Measurements from ENCODE around the gene SMAD4. TPM values are rescaled to one million over a fixed set of nuclear protein-coding genes. Genes with fewer than 3 reads are reported as not detected.

SMAD4 gene
- total RNA-seq, 2 experiments from 2014 or later, result 72.0 to 75.1 TPM

DNA sequence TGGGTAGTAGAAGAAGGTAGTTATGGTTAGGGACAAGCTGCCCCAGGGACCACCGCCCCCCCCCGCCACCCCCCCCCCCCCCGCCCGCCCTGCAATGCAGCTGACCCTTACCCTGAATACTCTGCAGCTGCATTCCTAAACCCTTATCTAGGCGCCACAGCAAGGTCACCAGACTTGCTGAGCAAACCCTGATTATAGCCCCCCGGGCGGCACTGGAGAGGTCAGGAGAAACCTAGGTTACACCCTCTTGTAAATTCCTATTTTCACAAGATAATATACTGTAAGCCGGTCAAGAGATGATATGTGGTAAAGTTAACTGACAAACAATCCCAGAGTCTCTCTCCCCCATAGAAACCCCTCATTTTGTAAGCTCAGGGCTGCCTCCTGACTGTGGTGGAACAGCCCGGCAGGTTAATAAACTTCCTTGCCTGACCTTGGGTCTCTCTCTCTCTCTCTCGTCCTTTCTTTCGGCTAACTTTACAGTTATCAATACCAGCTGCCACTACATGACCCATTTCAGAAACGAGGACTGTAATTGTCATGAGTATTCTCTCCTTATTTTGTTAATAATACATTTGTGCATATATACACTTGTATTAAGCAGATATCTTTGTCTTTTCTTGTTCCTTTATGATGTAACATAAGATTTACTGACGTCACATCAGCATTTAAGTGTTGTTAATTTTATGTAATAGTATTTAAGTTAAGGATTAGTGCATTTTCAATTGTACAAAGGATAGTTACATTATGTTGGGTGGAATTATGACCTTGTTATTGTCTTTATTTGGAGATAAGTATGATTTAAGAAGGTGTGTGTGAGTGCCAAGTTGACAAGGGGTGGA lies 22.8 kb upstream of the SMAD4 start:
- Mint-ChIP-seq H3K27ac (no peak overlapping the region), H3K36me3 (ENCODE audit: low read depth) (no peaks in the 10 kb centered on the region), H3K4me1 (ENCODE audit: low read depth) (no peaks in the 10 kb centered on the region), H3K9me3 (peaks cover 1% of the 10 kb centered on the region), H3K4me3 (no peak overlapping the region), H3K27me3 (ENCODE audit: low read depth) (no peaks in the 10 kb centered on the region)
- CTCF ChIA-PET, result interaction anchor here (0.6 to 0.8 kb wide), 2 partner anchors 16 to 134 kb away, joined by 3 read pairs; no protein-coding TSS in a partner anchor
- DNase-seq, result no peak
- intact Hi-C loops (cut with micrococcal nuclease), result no loop called here

DNA sequence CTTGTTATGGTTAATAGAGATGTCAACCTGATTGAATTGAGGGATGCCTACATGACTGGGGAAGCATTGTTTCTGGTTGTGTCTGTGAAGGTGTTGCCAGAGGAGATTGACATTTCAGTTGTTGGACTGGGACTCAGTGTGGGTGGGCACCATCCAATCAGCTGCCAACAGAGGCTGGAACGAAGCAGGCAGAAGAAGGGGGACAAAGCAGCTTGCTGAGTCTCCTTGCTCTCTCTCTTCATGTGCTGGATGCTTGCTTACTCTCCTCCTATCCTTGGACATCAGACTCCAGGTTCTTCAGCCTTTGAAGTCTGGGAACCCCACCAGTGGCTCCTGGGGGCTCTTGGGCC lies 22.2 kb upstream of the SMAD4 start:
- Mint-ChIP-seq H3K27ac (no peak overlapping the region), H3K36me3 (ENCODE audit: low read depth) (no peaks in the 10 kb centered on the region), H3K4me1 (ENCODE audit: low read depth) (no peaks in the 10 kb centered on the region), H3K4me3 (no peak overlapping the region), H3K9me3 (no peaks in the 10 kb centered on the region), H3K27me3 (ENCODE audit: low read depth) (no peaks in the 10 kb centered on the region)
- no peak for DNase-seq
- CTCF ChIA-PET, result interaction anchor here (0.6 kb wide), 1 partner anchor 133 kb away, joined by 3 read pairs; no protein-coding TSS in a partner anchor
- intact Hi-C loops (cut with micrococcal nuclease), result no loop called here

DNA sequence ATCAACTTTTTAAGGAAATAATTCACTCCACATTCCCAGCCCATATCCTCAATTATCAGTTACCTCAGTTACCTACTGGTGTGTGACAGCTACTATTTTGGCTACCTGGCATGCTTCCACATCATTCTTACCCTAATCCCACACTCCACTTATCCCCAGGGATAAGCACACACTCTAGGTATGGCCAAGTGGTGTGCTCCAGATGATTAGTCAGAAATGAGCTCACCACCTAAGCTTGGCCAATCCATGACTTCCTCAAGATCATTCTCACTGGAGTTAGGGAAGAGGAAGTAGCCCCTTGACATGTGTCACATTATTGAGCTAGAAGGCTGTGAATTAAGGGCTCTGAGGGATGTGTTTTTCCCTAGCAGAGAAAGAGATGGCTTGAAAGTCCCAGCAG lies 20.9 kb upstream of the SMAD4 start:
- DNase-seq, result no peak
- Mint-ChIP-seq H3K4me1 (ENCODE audit: low read depth) (no peaks in the 10 kb centered on the region), H3K27ac (no peak overlapping the region), H3K9me3 (no peaks in the 10 kb centered on the region), H3K27me3 (ENCODE audit: low read depth) (no peaks in the 10 kb centered on the region), H3K36me3 (ENCODE audit: low read depth) (no peaks in the 10 kb centered on the region), H3K4me3 (no peak overlapping the region)
- intact Hi-C loops (cut with micrococcal nuclease), result no loop called here
- CTCF ChIA-PET, result no interaction called here

DNA sequence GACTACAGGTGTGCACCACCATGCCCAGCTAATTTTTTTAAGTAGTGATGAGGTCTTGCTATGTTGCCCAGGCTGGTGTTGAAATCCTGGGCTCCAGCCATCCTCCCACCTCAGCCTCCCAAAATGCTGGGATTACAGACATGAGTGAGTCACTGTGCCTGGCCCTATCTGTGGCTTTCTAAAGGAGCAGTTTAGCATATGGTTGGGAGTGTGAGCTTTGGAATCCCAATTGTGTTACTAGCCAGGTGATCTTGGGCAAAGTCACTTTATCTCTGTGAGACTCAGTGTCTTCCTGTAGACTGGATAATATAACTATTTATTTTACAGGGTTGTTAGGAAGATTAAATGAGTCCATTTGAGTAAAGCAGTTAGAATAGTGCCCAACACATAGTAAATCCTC lies 19.8 kb upstream of the SMAD4 start:
- CTCF ChIA-PET, result interaction anchor here (0.7 kb wide), 1 partner anchor 20 kb away, joined by 3 read pairs; no protein-coding TSS in a partner anchor
- Mint-ChIP-seq H3K9me3 (no peaks in the 10 kb centered on the region), H3K4me3 (no peak overlapping the region), H3K27ac (no peak overlapping the region), H3K27me3 (ENCODE audit: low read depth) (no peaks in the 10 kb centered on the region), H3K36me3 (ENCODE audit: low read depth) (no peaks in the 10 kb centered on the region), H3K4me1 (ENCODE audit: low read depth) (no peaks in the 10 kb centered on the region)
- DNase-seq, result no peak
- intact Hi-C loops (cut with micrococcal nuclease), result no loop called here

DNA sequence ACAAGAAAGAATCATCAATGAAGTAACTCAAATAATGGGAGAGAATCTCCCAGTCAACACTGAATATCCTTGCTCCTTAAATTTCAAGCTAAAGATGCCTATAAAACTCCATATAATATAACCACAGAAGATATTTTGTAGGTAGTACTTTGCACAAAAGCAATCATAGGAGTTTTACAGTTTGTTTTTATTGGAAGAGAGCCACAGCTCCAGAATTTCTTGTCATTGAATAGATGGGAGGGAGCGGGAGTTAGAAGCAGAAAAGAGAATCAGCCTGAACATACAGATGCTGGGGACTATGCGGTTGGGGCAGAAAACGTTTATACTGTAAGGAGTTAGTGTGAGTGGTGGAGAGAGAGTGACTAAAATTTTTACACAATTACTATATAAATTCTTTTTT lies 18.3 kb upstream of the SMAD4 start:
- no peaks in the 10 kb centered on the region for H3K4me1 Mint-ChIP-seq (ENCODE audit: low read depth)
- no peak for DNase-seq
- no peaks in the 10 kb centered on the region for H3K9me3 Mint-ChIP-seq
- peaks cover 2% of the 10 kb centered on the region for H3K36me3 Mint-ChIP-seq (ENCODE audit: low read depth)
- CTCF ChIA-PET, result interaction anchor here (0.7 to 1.5 kb wide), 2 partner anchors 13 to 379 kb away, joined by 3 to 4 read pairs; no protein-coding TSS in a partner anchor
- no peak overlapping the region for H3K4me3 Mint-ChIP-seq
- intact Hi-C loops (cut with micrococcal nuclease), result no loop called here
- no peak overlapping the region for H3K27ac Mint-ChIP-seq
- H3K27me3 Mint-ChIP-seq (ENCODE audit: low read depth), result no peaks in the 10 kb centered on the region

DNA sequence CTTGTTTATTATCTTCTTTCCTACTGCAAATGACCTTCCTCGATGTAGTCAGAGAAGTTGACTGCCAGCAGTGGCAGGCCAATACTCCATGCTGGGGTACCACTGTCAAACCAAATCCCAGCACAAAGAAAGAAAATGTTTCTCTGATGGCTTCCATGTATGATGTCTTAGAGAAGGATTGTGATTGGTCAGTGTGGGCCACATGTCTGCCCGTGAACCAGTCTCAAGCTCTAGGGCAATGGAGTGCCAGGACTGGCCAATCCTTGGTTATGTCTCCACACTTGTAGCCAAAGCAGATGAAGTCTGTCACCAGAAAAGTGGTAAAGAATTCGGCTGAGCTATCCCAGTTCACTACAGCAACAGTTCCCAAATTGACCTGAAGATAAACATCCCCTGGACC lies 17.6 kb upstream of the SMAD4 start:
- Mint-ChIP-seq H3K4me3 (no peak overlapping the region), H3K9me3 (no peaks in the 10 kb centered on the region), H3K4me1 (ENCODE audit: low read depth) (no peaks in the 10 kb centered on the region), H3K27ac (no peak overlapping the region), H3K36me3 (ENCODE audit: low read depth) (peaks cover 2% of the 10 kb centered on the region), H3K27me3 (ENCODE audit: low read depth) (no peaks in the 10 kb centered on the region)
- intact Hi-C loops (cut with micrococcal nuclease), result no loop called here
- DNase-seq, result no peak
- CTCF ChIA-PET, result interaction anchor here (1.1 to 1.5 kb wide), 2 partner anchors 12 to 39 kb away, joined by 4 to 5 read pairs; no protein-coding TSS in a partner anchor

DNA sequence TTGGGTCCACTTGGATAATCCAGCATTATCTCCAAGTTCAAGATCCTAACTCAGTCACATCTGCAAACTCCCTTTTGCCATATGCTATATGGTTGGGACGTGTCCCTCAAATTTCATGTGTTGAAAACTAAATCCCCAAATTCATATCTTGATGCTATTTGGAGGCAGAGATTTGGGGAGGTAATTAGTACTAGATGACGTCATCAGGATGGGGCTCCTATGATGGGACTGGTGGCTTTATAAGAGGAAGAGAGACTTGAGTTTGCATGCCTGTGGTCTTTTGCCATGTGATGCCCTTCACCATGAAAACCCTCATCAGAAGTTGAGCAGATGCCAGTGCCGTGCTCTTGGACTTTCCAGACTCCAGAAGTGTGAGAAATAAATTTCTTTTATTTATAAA lies 16.8 kb upstream of the SMAD4 start:
- CTCF ChIA-PET, result no interaction called here
- H3K27ac Mint-ChIP-seq, result no peak overlapping the region
- intact Hi-C loops (cut with micrococcal nuclease), result no loop called here
- no peaks in the 10 kb centered on the region for H3K9me3 Mint-ChIP-seq
- no peak for DNase-seq
- no peaks in the 10 kb centered on the region for H3K27me3 Mint-ChIP-seq (ENCODE audit: low read depth)
- H3K36me3 Mint-ChIP-seq (ENCODE audit: low read depth), result peaks cover 2% of the 10 kb centered on the region
- H3K4me3 Mint-ChIP-seq, result no peak overlapping the region
- H3K4me1 Mint-ChIP-seq (ENCODE audit: low read depth), result no peaks in the 10 kb centered on the region

DNA sequence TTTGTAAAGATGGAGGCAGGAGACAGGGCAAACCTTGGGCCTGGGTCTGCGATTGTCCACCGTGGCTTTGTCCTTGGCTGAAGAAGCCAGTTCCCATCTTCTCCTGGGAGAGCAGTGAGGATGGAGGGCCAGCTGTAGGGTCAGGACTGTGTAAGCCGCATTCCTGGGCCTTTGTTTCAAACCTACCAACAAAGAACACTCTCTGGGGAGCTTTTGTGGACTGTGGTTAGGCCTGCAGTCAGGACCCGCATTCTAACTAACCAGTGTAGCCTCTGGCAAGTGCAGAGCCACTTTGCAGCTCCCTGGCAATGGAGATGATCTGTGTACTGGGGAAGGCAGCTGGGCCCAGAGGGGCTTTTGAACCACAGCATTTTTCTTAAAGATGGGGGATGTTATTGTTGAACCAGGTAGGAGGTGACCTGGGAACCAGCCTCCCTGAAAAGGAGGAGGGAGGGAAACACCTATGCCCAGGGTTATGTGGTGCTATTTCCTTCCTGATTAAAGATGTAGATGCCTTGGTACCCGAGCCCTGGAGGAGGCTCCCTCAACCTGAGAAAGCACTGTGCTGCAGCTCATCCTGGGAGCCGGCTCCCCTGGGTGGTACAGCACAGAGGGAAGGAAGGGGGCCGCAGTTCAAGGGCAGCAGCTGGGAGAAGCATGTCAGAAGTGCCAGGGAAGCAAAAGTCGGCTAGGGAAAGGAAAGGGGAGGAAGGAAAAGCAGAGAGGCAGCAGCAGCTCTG lies 12.7 kb upstream of the SMAD4 start:
- no peak for DNase-seq
- H3K36me3 Mint-ChIP-seq (ENCODE audit: low read depth), result peaks cover 2% of the 10 kb centered on the region
- H3K27me3 Mint-ChIP-seq (ENCODE audit: low read depth), result no peaks in the 10 kb centered on the region
- no peak overlapping the region for H3K27ac Mint-ChIP-seq
- no peaks in the 10 kb centered on the region for H3K4me1 Mint-ChIP-seq (ENCODE audit: low read depth)
- H3K4me3 Mint-ChIP-seq, result no peak overlapping the region
- H3K9me3 Mint-ChIP-seq, result no peaks in the 10 kb centered on the region
- intact Hi-C loops (cut with micrococcal nuclease), result no loop called here
- CTCF ChIA-PET, result no interaction called here

DNA sequence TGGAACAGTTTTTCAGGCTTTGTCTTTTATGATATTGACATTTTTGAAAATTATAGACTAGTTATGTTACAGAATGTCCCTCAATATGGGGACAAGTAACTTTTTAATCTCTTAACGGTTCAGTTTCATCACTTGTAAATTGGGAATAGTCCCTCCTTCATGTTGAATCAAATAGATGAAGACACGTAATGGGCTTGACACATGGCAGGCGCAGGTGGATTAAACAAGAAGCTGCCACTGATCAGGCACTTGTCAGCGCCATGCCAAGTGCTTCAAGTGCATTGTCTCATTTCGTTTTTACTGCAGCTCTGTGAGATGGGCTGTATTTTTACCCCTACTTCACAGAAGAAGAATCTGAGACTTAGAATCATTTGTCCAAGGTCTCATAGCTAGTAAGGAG lies 9.5 kb upstream of the SMAD4 start:
- H3K4me3 Mint-ChIP-seq, result no peak overlapping the region
- no peaks in the 10 kb centered on the region for H3K4me1 Mint-ChIP-seq (ENCODE audit: low read depth)

DNA sequence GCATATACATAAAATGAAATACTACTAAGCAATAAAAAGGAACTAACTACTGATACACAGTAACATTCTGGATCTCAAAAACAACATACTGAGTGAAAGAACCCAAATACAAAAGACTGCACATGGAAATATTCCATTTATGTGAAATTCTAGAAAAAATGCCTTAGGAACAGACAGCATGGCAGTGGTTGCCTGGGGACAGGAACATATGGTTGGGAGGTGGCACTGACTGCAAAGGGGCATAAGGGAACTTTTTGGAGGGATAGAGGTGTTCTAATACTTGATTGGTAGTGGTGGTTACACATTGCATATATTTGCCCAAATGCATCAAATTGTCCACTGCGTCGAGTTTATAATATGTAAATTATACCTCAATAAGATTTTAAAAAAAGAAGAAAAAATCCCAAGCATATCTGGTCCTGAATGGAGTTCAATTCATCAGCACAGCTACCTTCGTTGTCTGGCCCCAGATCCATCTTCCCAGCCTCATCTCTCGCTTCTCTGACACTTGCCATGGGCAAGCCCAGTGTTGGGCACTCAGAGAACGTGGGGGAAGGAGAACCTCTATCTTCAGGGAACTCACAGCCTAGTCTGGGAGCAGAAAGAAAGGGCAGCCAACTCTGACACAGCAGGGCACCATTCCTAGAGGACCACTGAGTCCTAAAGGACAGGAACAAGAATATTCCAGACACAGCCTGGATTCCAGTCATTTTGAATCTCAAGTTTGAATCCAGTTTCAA lies 8.6 kb upstream of the SMAD4 start:
- Mint-ChIP-seq H3K27ac (no peak overlapping the region), H3K9me3 (peaks cover 5% of the 10 kb centered on the region), H3K27me3 (ENCODE audit: low read depth) (no peaks in the 10 kb centered on the region), H3K4me3 (no peak overlapping the region), H3K4me1 (ENCODE audit: low read depth) (no peaks in the 10 kb centered on the region), H3K36me3 (ENCODE audit: low read depth) (peaks cover 5% of the 10 kb centered on the region)
- CTCF ChIA-PET, result interaction anchor here (0.9 kb wide), 1 partner anchor 8 kb away, joined by 3 read pairs; no protein-coding TSS in a partner anchor
- no peak for DNase-seq
- intact Hi-C loops (cut with micrococcal nuclease), result no loop called here

More for the DNA sequence above, 9.5 kb upstream of the SMAD4 start:
- CTCF ChIA-PET, result interaction anchor here (0.9 kb wide), 1 partner anchor 8 kb away, joined by 3 read pairs; no protein-coding TSS in a partner anchor
- peaks cover 5% of the 10 kb centered on the region for H3K36me3 Mint-ChIP-seq (ENCODE audit: low read depth)
- no peak overlapping the region for H3K27ac Mint-ChIP-seq
- peaks cover 5% of the 10 kb centered on the region for H3K9me3 Mint-ChIP-seq
- H3K27me3 Mint-ChIP-seq (ENCODE audit: low read depth), result no peaks in the 10 kb centered on the region
- no peak for DNase-seq
- intact Hi-C loops (cut with micrococcal nuclease), result no loop called here

DNA sequence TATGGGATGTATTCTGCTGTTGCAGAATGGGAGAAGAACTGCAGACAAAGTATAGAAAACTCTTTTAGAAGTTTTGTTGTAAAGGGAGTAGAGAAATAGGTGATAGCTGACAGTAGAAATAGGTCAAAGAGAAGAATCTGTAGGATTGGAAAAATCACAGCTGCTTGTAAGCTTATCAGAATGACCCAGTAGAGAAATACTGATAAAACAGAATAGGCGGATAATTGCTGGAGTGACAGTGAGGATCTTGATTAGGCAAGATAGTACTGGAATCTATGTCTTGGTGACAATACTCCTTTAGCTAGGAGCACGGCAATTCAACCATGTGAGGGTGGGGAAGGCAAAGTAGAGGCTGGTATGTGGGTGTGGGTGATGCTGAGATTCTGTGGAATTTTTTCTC lies 4.5 kb upstream of the SMAD4 start:
- CTCF ChIA-PET, result no interaction called here
- peaks cover 5% of the 10 kb centered on the region for H3K9me3 Mint-ChIP-seq
- peaks cover 8% of the 10 kb centered on the region for H3K36me3 Mint-ChIP-seq (ENCODE audit: low read depth)
- H3K27ac Mint-ChIP-seq, result no peak overlapping the region
- no peak for DNase-seq
- H3K27me3 Mint-ChIP-seq (ENCODE audit: low read depth), result no peaks in the 10 kb centered on the region
- H3K4me1 Mint-ChIP-seq (ENCODE audit: low read depth), result peaks cover 16% of the 10 kb centered on the region
- no peak overlapping the region for H3K4me3 Mint-ChIP-seq
- intact Hi-C loops (cut with micrococcal nuclease), result no loop called here

DNA sequence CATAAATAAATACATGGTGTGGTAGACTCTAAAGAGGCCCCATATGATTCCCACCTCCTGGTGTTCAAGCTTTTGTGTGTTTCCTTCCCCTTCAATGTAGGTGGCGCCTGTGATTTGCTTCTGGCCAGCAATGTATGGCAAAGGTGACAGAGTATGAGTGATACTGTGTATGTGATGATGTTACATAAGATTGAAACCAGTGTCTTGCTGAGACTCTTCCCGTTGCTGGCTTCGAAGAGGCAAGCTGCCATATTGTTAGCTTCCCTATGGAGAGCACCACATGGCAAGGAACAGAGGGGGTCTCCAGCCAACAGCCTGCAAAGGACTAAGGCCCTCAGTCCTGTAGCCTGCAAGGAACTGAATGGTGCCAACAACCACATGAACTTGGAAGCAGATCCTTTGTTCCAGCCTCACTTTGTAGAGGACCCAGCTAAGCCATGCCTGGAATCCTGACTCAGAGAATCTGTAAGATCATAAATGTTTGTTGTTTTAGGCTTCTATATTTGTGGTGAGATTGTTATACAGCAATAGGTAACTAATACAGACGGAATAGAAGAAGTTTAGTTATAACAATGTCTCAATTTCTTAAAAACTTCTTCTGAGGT lies 1.7 kb upstream of the SMAD4 start:
- H3K27ac Mint-ChIP-seq, result no peak overlapping the region
- H3K9me3 Mint-ChIP-seq, result peaks cover 4% of the 10 kb centered on the region
- H3K4me3 Mint-ChIP-seq, result peak overlapping the region; percentile 45
- H3K27me3 Mint-ChIP-seq (ENCODE audit: low read depth), result no peaks in the 10 kb centered on the region
- intact Hi-C loops (cut with micrococcal nuclease), result no loop called here
- H3K4me1 Mint-ChIP-seq (ENCODE audit: low read depth), result peaks cover 30% of the 10 kb centered on the region
- CTCF ChIA-PET, result interaction anchor here (1.0 to 5.1 kb wide), 3 partner anchors 8 to 61 kb away, joined by 3 to 26 read pairs (median 3); no protein-coding TSS in a partner anchor
- peaks cover 11% of the 10 kb centered on the region for H3K36me3 Mint-ChIP-seq (ENCODE audit: low read depth)
- peak; percentile 52 for DNase-seq

Data from activated naive CD4-positive, alpha-beta T cell treated with anti-CD3 and anti-CD28 coated beads for 36 hours (primary cell).